ENCODE measurements around the gene EPN1.

DNA sequence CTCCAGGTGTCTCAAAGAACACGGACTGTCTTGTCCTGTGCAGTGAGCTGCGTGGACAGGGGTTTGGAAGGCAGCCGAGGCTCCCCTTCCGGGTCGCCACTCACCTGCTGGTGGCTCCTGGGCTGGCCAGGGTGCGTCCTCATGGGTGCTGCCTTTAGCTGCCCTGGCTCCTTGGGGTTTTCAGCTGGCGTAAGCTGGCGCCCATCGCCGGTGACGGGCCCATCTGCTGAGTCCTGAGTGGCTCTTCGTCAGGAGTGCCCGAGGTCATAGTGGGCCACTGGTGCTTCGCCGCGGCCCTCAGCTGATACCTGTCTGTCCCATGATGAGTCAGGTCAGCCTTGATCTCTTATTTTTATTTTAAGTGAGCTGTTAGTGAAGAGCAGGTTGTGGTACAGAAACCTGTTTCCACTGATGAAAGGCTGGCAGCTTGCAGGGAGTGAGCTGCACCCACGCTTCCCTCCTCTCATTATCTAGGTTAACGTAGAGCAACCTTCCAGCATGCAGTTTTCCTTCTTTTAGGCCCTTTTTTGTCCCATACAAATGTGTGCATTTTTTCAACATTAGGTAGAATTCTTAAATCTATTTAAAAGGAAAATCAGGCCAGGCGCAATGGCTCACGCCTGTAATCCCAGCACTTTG, 18.4 kb downstream of the EPN1 start:
- TF ChIP-seq POLR2A (IDR thresholded peaks at IDR 0.05; ENCODE audit: low read depth, low read length) = no peak
- no peak for TF ChIP-seq POLR2AphosphoS5 (IDR thresholded peaks at IDR 0.05; ENCODE audit: low read depth, low read length)
- no peak for TF ChIP-seq TAF1 (IDR thresholded peaks at IDR 0.05; ENCODE audit: low read depth, low read length)
